GM18520 (cell line): ENCODE data around the gene TTC39C.

Experiments
- ATAC-seq: cut with Tn5 transposase; IDR thresholded peaks from one replicate; pipeline ENCODE4 v1.9.1; 2021; ENCODE audit not compliant: unreplicated experiment

Gene TTC39C

DNA sequence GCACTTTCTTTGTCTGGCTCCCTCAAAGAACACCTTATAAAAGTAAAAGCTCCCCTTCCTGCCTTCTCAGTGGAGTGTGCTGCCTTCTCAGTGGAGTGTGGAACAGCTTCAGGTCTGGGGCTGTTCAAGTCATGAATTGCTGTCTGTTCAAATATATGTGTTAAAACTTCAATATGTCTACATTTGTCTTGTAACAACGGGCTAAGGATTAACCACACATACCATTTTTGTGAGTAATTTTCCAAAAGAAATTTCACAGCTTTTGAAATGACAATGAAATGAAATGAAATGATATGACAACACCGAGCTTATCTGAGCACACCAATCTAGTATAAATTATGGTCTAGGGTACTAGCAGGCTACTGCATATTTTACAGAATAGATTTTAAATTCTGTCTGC, 167.3 kb downstream of the TTC39C start:
- no peak for ATAC-seq
